ENCODE data around the gene ADAMTS6. TPM values are rescaled to one million over a fixed set of nuclear protein-coding genes. Genes with fewer than 3 reads are reported as not detected.

The ADAMTS6 gene, protein sequence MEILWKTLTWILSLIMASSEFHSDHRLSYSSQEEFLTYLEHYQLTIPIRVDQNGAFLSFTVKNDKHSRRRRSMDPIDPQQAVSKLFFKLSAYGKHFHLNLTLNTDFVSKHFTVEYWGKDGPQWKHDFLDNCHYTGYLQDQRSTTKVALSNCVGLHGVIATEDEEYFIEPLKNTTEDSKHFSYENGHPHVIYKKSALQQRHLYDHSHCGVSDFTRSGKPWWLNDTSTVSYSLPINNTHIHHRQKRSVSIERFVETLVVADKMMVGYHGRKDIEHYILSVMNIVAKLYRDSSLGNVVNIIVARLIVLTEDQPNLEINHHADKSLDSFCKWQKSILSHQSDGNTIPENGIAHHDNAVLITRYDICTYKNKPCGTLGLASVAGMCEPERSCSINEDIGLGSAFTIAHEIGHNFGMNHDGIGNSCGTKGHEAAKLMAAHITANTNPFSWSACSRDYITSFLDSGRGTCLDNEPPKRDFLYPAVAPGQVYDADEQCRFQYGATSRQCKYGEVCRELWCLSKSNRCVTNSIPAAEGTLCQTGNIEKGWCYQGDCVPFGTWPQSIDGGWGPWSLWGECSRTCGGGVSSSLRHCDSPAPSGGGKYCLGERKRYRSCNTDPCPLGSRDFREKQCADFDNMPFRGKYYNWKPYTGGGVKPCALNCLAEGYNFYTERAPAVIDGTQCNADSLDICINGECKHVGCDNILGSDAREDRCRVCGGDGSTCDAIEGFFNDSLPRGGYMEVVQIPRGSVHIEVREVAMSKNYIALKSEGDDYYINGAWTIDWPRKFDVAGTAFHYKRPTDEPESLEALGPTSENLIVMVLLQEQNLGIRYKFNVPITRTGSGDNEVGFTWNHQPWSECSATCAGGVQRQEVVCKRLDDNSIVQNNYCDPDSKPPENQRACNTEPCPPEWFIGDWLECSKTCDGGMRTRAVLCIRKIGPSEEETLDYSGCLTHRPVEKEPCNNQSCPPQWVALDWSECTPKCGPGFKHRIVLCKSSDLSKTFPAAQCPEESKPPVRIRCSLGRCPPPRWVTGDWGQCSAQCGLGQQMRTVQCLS (N-terminal part only)
- total RNA-seq: 11.9 TPM

DNA sequence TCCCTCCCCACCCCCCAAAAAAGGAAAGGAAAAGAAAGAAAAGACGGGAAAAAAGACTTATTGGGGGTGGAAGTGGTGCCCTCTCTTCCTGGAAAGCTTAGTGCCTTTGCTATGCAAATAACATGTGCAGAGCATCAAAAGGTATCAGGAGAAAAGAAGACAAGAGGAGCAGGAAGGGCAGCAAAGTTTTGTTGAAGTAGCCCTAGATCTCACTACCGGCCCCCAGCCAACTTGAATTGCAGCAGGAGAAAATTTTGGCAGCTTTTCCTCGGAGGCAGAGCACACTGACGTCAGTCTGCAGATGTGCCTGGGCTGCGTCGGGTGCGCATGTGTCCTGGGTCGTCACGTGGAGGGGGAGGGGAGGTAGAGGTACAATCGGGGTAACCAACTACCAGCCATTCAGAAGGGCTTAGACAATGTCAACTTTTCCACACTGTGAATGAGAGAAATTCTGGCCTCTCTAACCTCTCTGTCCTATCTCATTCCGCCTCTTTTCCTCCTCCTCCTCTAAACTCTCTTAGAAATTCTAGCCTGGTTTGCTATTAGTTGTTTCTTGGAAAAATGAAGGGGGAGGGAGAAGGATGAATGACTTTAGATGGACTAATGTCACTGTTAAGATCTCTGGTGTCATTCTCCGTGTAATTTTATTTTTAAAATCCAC is at the start of gene ADAMTS6:
ADAMTS6 (minus strand) TSS at position 286 of the 661 bp plus-strand sequence. CDS start 8,247 bp downstream, outside the sequence.

Small RNAs within 50 kb of the gene (small RNA-seq; reads per million reads assigned to genes)
- gene RF00019 (ENCODE audit: low replicate concordance): not detected

Other genes starting within 250 kb of the ADAMTS6 start
- gene CENPK, start 81.2 kb upstream of the ADAMTS6 start, total RNA-seq: 11.3 TPM
- gene PPWD1, start 81.4 kb upstream of the ADAMTS6 start, total RNA-seq: 74.5 TPM
- 91.4 TPM for gene TRIM23, start 142.4 kb upstream of the ADAMTS6 start, total RNA-seq
- gene SHLD3, start 143.1 kb upstream of the ADAMTS6 start, total RNA-seq: 10.0 TPM
- gene TRAPPC13, start 143.1 kb upstream of the ADAMTS6 start, total RNA-seq: 48.2 TPM
- gene SGTB, start 240.2 kb upstream of the ADAMTS6 start, total RNA-seq: 25.4 TPM
- gene NLN, start 240.3 kb upstream of the ADAMTS6 start, total RNA-seq: 69.5 TPM